Femur (tissue), 1 donor: ENCODE measurements around the gene SAP25.

Source experiments
- DNase-seq: peaks from one replicate; pipeline ENCODE4 v3.0.0-alpha.2; 2017

Gene SAP25

DNA sequence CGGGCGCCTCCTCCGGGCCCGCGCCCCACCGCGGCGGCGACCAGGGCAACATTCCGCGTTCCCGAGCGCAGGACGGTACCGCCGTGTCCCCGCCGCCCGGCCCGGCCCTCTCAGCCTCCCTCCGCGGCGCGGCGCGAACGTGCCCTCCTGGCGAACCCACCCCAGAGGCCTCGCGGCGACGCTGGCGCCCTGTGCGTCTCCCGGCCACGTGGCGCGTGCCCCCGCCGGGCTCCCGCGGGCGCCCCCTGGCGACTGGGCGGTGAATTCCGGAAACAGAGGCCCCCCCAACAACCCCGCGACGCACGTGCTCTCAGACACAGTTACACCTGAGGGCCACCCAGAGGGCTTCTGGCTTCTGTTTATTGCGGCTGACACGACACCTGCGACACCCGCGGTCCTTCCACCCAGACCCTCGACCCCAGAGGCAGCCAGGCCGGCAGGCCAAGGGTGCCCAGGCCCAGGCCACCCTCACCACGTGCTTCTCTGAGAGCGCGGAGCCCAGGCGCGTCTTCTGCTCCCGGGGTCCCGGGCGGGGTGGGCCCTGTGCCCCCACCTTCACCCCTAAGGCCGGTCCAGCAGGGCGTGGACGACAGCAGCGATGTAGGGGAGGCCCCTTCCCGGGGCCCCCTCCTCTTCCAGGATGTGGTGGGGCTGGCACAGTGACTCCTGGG, at the start of gene SAP25:
TSS of gene SAP25 (minus strand) at position 210 of the 671 bp plus-strand sequence. CDS start at position 52, 158 bp downstream.
- no peak for DNase-seq

DNA sequence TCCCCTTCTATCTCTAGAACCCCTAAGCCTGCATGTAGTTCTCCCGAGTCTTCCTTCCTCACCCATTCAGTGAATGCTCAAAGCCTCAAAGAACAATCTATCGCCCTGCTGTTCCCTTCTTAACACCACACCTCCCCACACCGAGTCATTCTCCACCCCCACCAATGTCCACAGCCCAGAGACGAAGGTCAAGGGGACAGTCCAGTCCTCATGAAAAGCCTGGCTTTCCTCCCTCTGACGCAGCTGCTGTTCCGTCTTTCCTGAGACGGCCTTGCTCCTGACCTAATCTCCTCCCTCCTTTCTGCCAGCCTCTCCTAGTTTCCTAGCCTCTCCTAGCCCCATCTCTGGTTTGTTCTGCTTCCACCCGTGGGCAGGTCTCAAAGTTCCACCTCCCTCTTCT, 47.9 kb upstream of the SAP25 start:
- DNase-seq, result no peak

DNA sequence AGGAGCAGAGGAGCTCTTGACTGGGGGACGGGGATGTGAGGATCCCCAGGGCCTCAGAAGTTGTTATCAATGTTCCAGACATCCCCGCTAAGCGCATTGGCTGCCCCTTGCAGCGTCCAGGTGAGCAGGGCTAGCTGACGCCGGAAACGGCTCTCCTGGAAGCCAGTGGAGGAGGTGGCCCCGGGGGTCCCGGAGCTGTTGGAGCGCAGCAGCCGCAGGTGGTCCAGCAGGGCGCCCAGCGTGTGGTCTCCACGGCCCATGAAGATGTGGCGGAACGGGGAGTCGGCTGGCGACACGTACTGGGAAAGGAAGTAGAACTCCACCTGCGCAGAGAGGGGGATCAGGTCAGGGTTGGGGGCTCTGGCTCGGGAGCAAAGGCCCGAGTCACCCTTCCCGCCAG, 47.1 kb upstream of the SAP25 start:
- no peak for DNase-seq

GRCh38 chr7:100620239-100620638, 46.5 kb upstream of the SAP25 start:
- no peak for DNase-seq

DNA sequence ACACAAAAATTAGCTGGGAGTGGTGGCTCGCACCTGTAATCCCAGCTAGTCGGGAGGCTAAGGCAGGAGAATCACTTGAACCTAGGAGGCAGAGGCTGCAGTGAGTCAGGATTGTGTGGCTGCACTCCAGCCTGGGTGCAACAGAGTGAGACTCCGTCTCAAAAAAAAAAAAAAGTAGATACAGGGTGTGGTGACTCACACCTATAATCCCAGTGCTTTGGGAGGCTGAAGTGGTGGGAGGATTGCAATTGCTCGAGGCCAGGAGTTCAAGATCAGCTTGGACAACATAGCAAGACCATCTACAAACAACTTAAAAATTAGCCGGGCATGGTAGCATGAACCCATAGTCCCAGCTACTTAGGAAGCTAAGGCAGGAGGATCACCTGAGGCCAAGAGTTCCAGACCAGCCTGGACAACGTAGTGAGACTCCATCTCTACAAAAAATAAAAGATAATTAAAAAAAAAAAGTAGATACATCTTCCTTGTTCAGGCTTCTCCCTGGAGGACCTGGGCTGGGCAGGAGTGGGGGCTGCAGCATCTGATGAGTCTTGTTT, 40.7 kb upstream of the SAP25 start:
- DNase-seq, result no peak

- no peak for DNase-seq
These were observed 39.9 kb upstream of the SAP25 start for GRCh38 chr7:100613412-100614175.

GRCh38 chr7:100612730-100613390, 39.2 kb upstream of the SAP25 start:
- no peak for DNase-seq

GRCh38 chr7:100611983-100612729, 38.5 kb upstream of the SAP25 start, which contains the start of gene MOSPD3:
Gene MOSPD3 (plus strand): TSS chr7:100612540. CDS start chr7:100612792, 252 bp downstream.
- DNase-seq, result peak; percentile 99

DNA sequence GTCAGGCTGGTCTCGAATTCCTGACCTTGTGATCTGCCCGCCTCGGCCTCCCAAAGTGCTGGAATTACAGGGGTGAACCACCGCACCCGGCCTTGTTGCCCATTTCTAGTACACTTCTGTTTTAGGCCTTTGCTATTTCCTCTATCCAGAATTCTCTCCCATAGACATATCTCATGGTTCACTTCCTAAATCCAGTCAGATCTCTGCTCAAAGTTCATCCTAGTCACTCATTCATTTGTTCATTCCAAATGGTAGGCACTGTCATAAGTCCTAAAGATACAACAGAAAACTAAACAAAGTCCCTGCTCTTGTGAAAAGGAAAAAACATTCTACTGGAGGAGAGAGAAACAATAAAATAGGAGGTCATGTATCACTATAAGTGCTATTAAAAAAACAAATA, 36.3 kb upstream of the SAP25 start:
- DNase-seq, result no peak

DNA sequence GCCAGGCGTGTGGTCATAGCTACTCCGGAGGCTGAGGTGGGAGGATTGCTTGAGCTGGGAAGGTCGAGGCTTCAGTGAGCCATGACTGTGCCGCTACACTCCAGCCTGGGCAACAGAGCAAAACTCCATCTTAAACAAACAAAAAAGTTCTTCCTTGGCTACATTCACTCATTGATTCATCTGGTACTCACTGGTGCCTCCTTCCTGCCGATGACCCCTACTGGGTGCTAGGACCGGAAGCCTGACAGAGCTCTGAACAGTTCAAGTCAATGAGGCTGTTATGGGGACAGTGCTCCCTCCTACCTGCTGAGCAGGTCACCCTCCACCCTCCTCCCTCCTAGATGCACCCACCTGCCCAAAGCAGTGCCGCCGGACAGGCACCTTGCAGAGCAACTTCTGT, 33.4 kb upstream of the SAP25 start:
- DNase-seq, result no peak

GRCh38 chr7:100606313-100606712, 32.6 kb upstream of the SAP25 start:
- DNase-seq, result no peak

GRCh38 chr7:100604976-100605911, 31.5 kb upstream of the SAP25 start:
- no peak for DNase-seq

- DNase-seq, result peak; percentile 82
These were observed 30.6 kb upstream of the SAP25 start for GRCh38 chr7:100604028-100604975.

GRCh38 chr7:100603726-100604027, 30.0 kb upstream of the SAP25 start:
- no peak for DNase-seq

- DNase-seq, result peak; percentile 95
These were observed 29.4 kb upstream of the SAP25 start for GRCh38 chr7:100602889-100603725.

DNA sequence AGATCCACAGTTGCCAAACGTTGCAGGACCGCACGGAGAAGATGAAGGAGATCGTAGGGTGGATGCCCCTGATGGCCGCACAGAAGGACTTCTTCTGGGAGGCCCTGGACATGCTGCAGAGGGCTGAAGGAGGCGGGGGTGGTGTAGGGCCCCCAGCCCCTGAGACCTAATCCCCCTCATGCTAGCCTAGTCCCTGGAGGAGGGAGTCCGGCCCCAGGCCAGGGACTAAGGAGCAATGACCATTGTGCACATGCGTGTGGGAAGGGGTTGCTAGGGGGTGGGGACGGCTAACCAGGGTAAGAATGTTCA, 27.0 kb upstream of the SAP25 start:
- DNase-seq, result no peak

DNA sequence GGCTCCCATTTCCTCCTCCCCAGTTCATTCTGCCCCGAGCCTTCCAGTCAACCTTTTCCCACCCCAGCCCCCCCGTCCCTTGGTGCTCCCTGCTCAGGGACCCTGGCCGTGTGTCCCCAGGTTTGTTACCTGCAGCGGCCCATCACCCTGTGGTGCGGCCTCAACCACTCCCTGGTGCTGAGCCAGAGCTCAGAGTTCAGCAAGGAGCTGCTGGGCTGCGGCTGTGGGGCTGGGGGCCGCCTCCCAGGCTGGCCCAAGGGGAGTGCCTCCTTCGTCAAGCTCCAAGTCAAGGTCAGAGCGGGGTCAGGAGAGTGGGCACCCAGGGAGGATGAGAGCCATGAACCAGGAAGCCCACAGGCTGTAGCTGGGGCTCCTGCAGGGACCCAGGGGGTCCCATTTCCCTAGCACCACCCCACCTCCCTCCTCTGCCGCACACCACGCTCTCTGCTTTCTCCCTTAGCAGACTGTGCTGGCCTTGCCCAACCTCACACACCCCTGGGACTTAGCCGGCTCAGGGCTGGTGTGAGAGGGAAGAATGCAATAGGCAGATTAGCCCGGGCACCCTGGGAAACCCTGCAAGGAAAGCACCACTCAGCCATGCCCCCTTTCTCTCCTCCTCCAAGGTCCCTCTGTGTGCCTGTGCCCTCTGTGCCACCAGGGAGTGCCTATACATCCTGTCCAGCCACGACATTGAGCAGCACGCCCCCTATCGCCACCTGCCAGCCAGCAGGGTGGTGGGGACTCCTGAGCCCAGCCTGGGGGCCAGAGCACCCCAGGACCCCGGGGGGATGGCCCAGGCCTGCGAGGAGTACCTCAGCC, 26.4 kb upstream of the SAP25 start:
- no peak for DNase-seq

- DNase-seq, result no peak
These were observed 24.7 kb upstream of the SAP25 start for GRCh38 chr7:100598425-100598824.

DNA sequence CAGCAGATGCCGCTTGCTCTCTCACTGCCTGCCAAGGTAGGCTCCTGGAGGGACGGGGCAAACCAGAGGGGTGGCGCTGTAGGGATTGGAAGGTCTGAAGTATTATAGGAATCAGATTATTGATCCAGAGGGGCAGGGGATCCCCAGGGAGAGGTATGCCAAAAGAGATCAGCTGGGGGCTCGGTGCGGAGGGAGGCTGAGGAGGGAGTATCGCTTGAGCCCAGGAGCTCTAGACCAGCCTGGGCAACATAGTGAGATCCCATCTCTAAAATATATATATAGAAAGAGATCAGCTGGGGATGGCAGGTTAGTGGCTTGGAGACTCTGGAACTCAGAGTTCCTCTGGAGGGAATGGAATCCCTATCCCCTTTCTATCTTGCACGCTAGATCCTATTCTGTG, 21.5 kb upstream of the SAP25 start:
- DNase-seq, result no peak
